ENCODE measurements around the gene CTRL.

- no peak for TF ChIP-seq CTCF (IDR thresholded peaks at IDR 0.05)
- no peak for TF ChIP-seq POLR2A (IDR thresholded peaks at IDR 0.05)
Measured at GRCh38 chr16:67963662-67964321, 32.1 kb upstream of the CTRL start.

All from ovary (tissue), 3 donors.